GM12801 (cell line): ENCODE results near the gene SOX5.

Source experiments
- TF ChIP-seq, protein P1 (sequence below): IDR thresholded peaks from one replicate; pipeline ENCODE4 v1.5.1; 2011; ENCODE audit warnings: control low read depth; ENCODE audit not compliant: insufficient read length; ENCODE audit errors: extremely low read depth

SOX5 gene

DNA sequence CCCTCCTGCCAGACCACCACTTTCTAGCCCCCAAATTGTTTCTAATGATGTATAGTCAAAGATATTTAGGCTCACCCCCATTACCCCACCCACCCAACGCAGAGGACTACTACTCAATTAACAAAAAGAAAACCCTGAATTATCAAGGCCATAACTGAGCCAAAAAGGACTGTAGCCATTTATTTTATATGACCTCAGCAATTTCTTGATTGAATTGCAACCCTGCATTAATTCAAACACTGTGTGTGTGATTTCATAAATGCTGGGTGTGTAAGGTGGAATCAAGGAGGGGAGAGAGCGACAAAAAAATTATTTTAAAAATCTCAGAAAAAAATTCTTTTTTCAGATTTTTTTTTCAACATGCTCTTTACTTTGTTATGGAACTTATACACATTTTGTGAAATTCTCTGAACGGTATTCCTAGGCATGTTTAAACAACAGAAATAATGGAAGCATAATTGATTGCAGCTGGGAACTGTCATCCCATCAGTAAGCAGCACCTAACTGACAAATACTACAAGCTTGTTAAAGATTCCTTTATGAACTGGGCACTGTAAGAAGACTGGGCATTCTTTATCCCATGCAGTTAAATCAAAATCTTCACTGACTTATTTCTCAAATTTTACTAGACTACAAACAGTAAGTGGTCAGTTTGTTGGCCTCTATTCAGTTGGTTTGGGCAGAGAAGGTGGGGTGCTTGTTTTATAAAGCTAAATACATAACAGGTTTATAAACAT, 179.1 kb downstream of the SOX5 start:
- TF ChIP-seq, protein P1, sequence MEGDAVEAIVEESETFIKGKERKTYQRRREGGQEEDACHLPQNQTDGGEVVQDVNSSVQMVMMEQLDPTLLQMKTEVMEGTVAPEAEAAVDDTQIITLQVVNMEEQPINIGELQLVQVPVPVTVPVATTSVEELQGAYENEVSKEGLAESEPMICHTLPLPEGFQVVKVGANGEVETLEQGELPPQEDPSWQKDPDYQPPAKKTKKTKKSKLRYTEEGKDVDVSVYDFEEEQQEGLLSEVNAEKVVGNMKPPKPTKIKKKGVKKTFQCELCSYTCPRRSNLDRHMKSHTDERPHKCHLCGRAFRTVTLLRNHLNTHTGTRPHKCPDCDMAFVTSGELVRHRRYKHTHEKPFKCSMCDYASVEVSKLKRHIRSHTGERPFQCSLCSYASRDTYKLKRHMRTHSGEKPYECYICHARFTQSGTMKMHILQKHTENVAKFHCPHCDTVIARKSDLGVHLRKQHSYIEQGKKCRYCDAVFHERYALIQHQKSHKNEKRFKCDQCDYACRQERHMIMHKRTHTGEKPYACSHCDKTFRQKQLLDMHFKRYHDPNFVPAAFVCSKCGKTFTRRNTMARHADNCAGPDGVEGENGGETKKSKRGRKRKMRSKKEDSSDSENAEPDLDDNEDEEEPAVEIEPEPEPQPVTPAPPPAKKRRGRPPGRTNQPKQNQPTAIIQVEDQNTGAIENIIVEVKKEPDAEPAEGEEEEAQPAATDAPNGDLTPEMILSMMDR = no peak

DNA sequence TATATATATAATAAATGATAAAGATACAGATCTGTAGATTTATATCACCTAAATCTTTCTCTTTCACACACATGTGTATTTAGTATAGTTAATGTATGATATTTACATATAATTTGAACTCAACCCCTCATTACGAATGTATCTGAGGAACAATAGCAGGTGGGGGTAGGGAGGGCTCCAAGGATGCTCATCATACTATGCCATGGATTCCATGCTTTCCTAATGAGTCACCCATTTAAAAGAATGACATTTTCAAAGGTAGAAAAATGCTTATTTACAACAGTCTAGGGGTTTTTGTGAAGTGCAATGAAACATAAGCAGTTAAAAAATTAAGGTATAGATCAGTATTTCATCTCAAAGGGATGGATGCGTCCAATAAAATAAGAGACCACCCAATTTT, 181.6 kb downstream of the SOX5 start:
- TF ChIP-seq, protein P1 = no peak

DNA sequence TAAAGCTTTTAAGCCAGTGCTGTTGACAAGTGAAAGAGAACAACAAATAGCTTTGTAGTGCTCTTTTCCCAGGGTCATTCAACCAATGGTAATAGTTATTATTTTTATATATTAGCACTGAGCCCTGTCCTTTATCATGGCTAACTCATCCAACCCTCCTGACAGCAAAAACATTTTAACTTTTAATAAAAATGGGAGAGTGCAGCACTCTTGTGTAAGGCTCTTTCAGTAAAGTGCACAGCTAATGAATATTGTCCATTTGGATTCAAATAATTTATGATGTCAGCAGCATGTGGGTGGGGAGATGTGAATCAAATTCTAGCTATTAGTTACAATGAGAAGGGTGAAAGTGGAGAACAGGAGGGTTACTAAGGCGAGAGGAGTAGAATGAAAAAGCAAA, 185.7 kb downstream of the SOX5 start:
- TF ChIP-seq, protein P1 = no peak

DNA sequence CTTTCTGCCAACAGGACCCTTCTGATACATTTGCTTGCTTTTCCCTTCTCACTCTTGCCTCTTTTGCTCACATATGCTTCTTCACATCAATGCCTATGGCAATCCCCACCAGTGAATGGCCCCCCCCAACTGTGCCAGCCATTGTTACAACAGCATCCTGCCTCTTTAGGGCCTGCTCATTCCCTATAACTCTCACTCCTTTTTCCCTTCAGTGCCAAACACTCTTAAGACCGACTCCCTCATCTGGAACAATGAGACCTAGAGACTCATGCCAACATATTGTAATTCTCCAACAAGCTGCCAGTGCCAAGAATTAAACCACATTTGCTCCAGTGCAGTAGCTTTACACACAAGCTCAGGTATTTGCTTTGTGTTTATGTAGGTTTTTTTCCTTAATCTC, 189.0 kb downstream of the SOX5 start:
- TF ChIP-seq, protein P1 = no peak

DNA sequence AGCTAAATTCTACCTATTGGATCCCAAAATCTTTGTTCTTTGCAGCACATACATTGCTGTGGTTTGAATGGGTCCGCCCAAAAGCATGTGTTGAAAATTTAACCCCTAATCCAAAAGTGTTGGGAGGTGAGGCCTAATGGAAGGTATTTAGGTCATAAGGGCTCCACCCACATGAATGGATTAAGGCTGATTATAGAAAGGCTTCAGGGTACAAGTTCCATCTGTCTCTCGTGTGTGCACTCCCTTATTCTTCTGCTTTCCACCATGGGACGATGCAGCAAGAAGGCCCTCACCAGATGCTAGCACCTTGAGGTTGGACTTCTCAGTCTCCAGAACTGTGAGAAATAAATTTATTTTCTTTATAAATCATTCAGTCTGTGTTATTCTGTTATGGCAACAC, 190.9 kb downstream of the SOX5 start:
- TF ChIP-seq, protein P1 = no peak

DNA sequence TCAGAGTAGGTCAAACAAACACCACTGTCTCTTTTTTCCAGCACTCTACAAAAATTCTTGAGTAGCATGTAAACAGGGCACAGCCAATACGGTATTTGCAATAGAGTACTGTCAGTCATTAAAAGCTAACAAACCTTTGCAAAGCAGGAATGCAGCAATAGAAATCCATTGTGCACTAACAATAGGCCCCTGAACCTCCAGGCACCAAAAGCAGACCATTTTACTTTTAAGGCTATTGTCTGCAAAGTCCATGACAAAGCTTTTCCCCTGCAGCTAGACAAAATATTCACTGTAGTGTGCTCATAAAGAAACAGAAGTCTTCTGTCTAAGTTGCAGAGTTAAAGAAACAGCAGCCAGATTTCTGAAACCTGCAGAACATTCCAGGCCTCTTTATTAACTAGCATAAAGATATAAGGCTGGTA, 191.9 kb downstream of the SOX5 start:
- TF ChIP-seq, protein P1 = no peak

DNA sequence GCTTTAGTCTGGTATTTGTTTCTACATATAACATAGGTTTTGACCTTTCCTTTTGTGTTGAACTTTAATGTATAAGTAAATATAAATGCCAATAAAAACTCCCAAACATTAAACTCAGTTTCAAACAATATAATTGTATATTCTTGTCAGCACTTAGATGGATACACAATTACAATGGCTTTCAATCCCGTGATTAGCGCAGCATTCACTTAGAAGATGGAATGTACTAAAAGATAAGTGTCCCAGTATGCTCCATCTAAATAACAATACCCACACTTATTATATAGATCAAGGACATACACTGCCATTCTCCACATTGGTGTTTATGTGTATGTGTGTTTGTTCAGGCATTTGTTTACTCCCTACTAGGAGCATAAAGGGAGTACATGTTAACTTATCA, 193.1 kb downstream of the SOX5 start:
- TF ChIP-seq, protein P1 = no peak
